K562 (cell line): ENCODE data around the gene ALDOB. TPM values are rescaled to one million over a fixed set of nuclear protein-coding genes. Genes with fewer than 3 reads are reported as not detected.

ENCODE experiments used
- CLOCK ChIP-seq: fragments of 250-450 bp; sonication (Bioruptor Pico); IDR thresholded peaks from 2 replicates; pipeline ENCODE4 v1.4.0; 2020; ENCODE audit warnings: mild to moderate bottlenecking, moderate library complexity, borderline replicate concordance
- CREB1 ChIP-seq, 2 experiments: sonication (generic) in 1 of 2; formaldehyde crosslinking in 1 of 2; IDR thresholded peaks; 2 replicates each; pipeline versions ENCODE4 v1.6.1 to v1.8.0; 2012 to 2022; ENCODE audit warnings: inconsistent platforms in 1 of 2, mild to moderate bottlenecking in 1 of 2, missing genetic modification reagents in 1 of 2, moderate library complexity in 1 of 2
- GTF2A2 ChIP-seq: IDR thresholded peaks from 2 replicates; pipeline ENCODE4 v1.6.1; 2016; ENCODE audit warnings: mild to moderate bottlenecking, missing genetic modification characterization, missing compliant biosample characterization
- HMG20B ChIP-seq: fragments of 250-450 bp; sonication (Bioruptor Pico); IDR thresholded peaks from 2 replicates; pipeline ENCODE4 v1.5.0; 2021; ENCODE audit warnings: mild to moderate bottlenecking
- JUN ChIP-seq, 2 experiments: sonication (generic) in 1 of 2; formaldehyde crosslinking in 1 of 2; IDR thresholded peaks; 2 replicates each; pipeline versions ENCODE4 v1.6.1 to v1.8.0; 2012 to 2022; ENCODE audit warnings: borderline replicate concordance in 2 of 2, mild to moderate bottlenecking in 2 of 2, improper control_type of control experiment in 1 of 2, low read depth in 1 of 2, low read length in 1 of 2, missing genetic modification reagents in 1 of 2
- KDM4B ChIP-seq, 2 experiments: fragments of 450-650 bp in 1 of 2; sonication (generic) in 1 of 2; IDR thresholded peaks; 2 replicates each; pipeline ENCODE4 v1.6.1; 2016 to 2017; ENCODE audit warnings: borderline replicate concordance in 2 of 2, antibody characterized with exemption in 1 of 2, low read depth in 1 of 2, mild to moderate bottlenecking in 1 of 2
- KLF10 ChIP-seq: fragments of 250-450 bp; sonication (Bioruptor Pico); IDR thresholded peaks from 2 replicates; pipeline ENCODE4 v1.6.1; 2021; ENCODE audit warnings: matching md5 sums
- MEIS2 ChIP-seq: fragments of 450-650 bp; IDR thresholded peaks from 2 replicates; pipeline ENCODE4 v1.6.1; 2014; ENCODE audit warnings: mild to moderate bottlenecking; ENCODE audit not compliant: partially characterized antibody
- MIER1 ChIP-seq: fragments of 450-650 bp; IDR thresholded peaks from 2 replicates; pipeline ENCODE4 v1.6.1; 2016; ENCODE audit warnings: antibody characterized with exemption, mild to moderate bottlenecking, low read depth
- POLR2AphosphoS5 ChIP-seq: IDR thresholded peaks from 2 replicates; pipeline ENCODE4 v1.6.1; 2011; ENCODE audit warnings: mild to moderate bottlenecking, low read depth, low read length, moderate library complexity; ENCODE audit not compliant: control insufficient read depth, insufficient read depth
- POLR2G ChIP-seq: fragments of 200-400 bp; formaldehyde crosslinking; IDR thresholded peaks from 2 replicates; pipeline ENCODE4 v1.6.1; 2017; ENCODE audit warnings: low read depth, mild to moderate bottlenecking, antibody characterized with exemption, low read length, moderate library complexity
- POLR2H ChIP-seq: IDR thresholded peaks from 2 replicates; pipeline ENCODE4 v1.6.1; 2016; ENCODE audit warnings: missing genetic modification characterization, low read depth, mild to moderate bottlenecking, control low read depth, missing compliant biosample characterization, moderate library complexity
- RBBP5 ChIP-seq: fragments of 200-600 bp; sonication (generic); IDR thresholded peaks from 2 replicates; pipeline ENCODE4 v1.6.1; 2012; ENCODE audit warnings: borderline replicate concordance, mild to moderate bottlenecking, low read length, control low read depth, inconsistent platforms; ENCODE audit not compliant: insufficient read depth, poor library complexity, severe bottlenecking
- SMARCA5 ChIP-seq: fragments of 450-650 bp; IDR thresholded peaks from 2 replicates; pipeline ENCODE4 v1.6.1; 2016
- STAT5A ChIP-seq: IDR thresholded peaks from 2 replicates; pipeline ENCODE4 v1.6.1; 2012; ENCODE audit warnings: low read length, inconsistent platforms, borderline replicate concordance
- UBTF ChIP-seq, 2 experiments: IDR thresholded peaks; 2 replicates each; pipeline ENCODE4 v1.6.1; 2012; ENCODE audit warnings: improper control_type of control experiment in 2 of 2, low read depth in 2 of 2, low read length in 2 of 2, borderline replicate concordance in 1 of 2
- ZFP91 ChIP-seq: sonication (generic); formaldehyde crosslinking; IDR thresholded peaks from 2 replicates; pipeline ENCODE4 v1.8.0; 2022; ENCODE audit warnings: mild to moderate bottlenecking, missing genetic modification reagents
- ZNF121 ChIP-seq: sonication (generic); formaldehyde crosslinking; conservative IDR thresholded peaks from 2 replicates; pipeline ENCODE4 v1.8.0; 2022; ENCODE audit warnings: missing genetic modification reagents
- ZNF699 ChIP-seq: fragments of 250-450 bp; sonication (Bioruptor Pico); IDR thresholded peaks from 2 replicates; pipeline ENCODE4 v1.8.0; 2021; ENCODE audit warnings: mild to moderate bottlenecking, moderate library complexity; ENCODE audit not compliant: insufficient replicate concordance
- polyA plus RNA-seq, 8 experiments: library from polyadenylated mRNA; depleted of rRNA in 4 of 8; stranded (reverse) in 5 of 8; unstranded in 3 of 8; fragments of >200 nt; fragmentation: Nextera tagmentation in 2 of 8; fragmentation: Illumina TruSeq in 1 of 8; extraction: Ambion mirVana in 2 of 8; extraction: Trizol in 1 of 8; gene quantifications; 2 replicates each; pipeline versions ENCODE4 v1.2.1 to v1.2.3, GENCODE V29; 2011 to 2014; ENCODE audit warnings: inconsistent platforms in 1 of 8, missing spikeins in 1 of 8
- total RNA-seq, 7 experiments: library from RNA; depleted of rRNA in 6 of 7; stranded (reverse); fragments of >200 nt in 6 of 7; fragmentation: Illumina TruSeq in 2 of 7; extraction: Trizol in 2 of 7; gene quantifications; 2 replicates each; pipeline versions ENCODE4 v1.2.1 to v1.2.3, GENCODE V29; 2011 to 2021; ENCODE audit warnings: low replicate concordance in 1 of 7

ALDOB gene
- total and polyA plus RNA-seq, 9 of the 15 experiments (the other 6 are each of a cell fraction or from before 2014, with no cell fraction given) = 0.80 TPM; not detected in 8

- no peak for TF ChIP-seq ZFP91
- TF ChIP-seq POLR2G = peak; percentile 56
- TF ChIP-seq MEIS2 = peak; percentile 21
- no peak for TF ChIP-seq GTF2A2
- no peak for TF ChIP-seq SMARCA5
- no peak for TF ChIP-seq MIER1
- TF ChIP-seq ZNF699 (CRISPR knock-in tag) = no peak
- peak; percentile 40; the same call in 1 of the 2 replicates for TF ChIP-seq ZNF121 (CRISPR knock-in tag)
- TF ChIP-seq POLR2H (tag) = no peak
- no peak for TF ChIP-seq STAT5A
- TF ChIP-seq JUN (IDR thresholded peaks at IDR 0.05; ENCODE audit: borderline replicate concordance, low read depth, low read length) = no peak
- TF ChIP-seq JUN (CRISPR knock-in tag; IDR thresholded peaks at IDR 0.05; ENCODE audit: borderline replicate concordance) = no peak
- TF ChIP-seq KDM4B (IDR thresholded peaks at IDR 0.05; ENCODE audit: borderline replicate concordance in 2 of 2, low read depth in 1 of 2) = 0 out of 4 replicates have a peak, but pooled peaks of 1 of the 2 experiments have one; percentile 35
- no peak for TF ChIP-seq RBBP5
- no peak for TF ChIP-seq CLOCK
- TF ChIP-seq HMG20B (CRISPR knock-in tag) = no peak
- TF ChIP-seq CREB1 (IDR thresholded peaks at IDR 0.05) = 0 out of 2 replicates have a peak, but pooled peaks have one; percentile 25
- TF ChIP-seq CREB1 (CRISPR knock-in tag; IDR thresholded peaks at IDR 0.05) = no peak; the same call in 1 of the 2 replicates
- no peak for TF ChIP-seq POLR2AphosphoS5
- TF ChIP-seq UBTF (IDR thresholded peaks at IDR 0.05; ENCODE audit: borderline replicate concordance in 1 of 2, low read depth in 2 of 2, low read length in 2 of 2) = peak in 1 of 2 experiments; percentile 76; a peak in 1 of 4 replicates
- TF ChIP-seq KLF10 = no peak
These were observed 13.6 kb upstream of the ALDOB start (continued) for GRCh38 chr9:101449071-101449721.
